Peyer's patch (tissue), 4 donors: ENCODE data around the gene ZNF407. TPM values are rescaled to one million over a fixed set of nuclear protein-coding genes. Genes with fewer than 3 reads are reported as not detected.

Experiments
- DNase-seq, 3 donors: peaks; one replicate each; pipeline ENCODE4 v3.0.0-alpha.2; 2017 to 2019
- H3K27ac ChIP-seq, 4 donors: fragments of 200-600 bp; sonication (generic); one replicate each; pipeline ENCODE4 v1.5.1; 2016 to 2019
- H3K27me3 ChIP-seq, 2 donors: fragments of 200-600 bp; sonication (generic); one replicate each; pipeline ENCODE4 v1.5.1; 2019
- H3K36me3 ChIP-seq, 3 donors: fragments of 200-600 bp; sonication (generic); one replicate each; pipeline ENCODE4 v1.5.1; 2016 to 2019
- H3K4me1 ChIP-seq, 4 donors: fragments of 200-600 bp; sonication (generic); one replicate each; pipeline ENCODE4 v1.5.1; 2016 to 2019
- H3K4me3 ChIP-seq, 4 donors: fragments of 200-600 bp; sonication (generic); 1 replicate in 3 of 4; 2 replicates in 1 of 4; pipeline ENCODE4 v1.5.1; 2016 to 2019; ENCODE audit warnings: mild to moderate bottlenecking in 1 of 4
- H3K9me3 ChIP-seq, 4 donors: fragments of 200-600 bp; sonication (generic); one replicate each; pipeline ENCODE4 v1.5.1; 2016 to 2019; ENCODE audit warnings: mild to moderate bottlenecking in 1 of 4
- CTCF ChIP-seq, 6 experiments: fragments of 450-650 bp in 4 of 6; fragments of 200-600 bp in 2 of 6; sonication (generic) in 1 of 6; IDR thresholded peaks; one replicate each; pipeline ENCODE4 v1.5.1; 2017 to 2019; ENCODE audit warnings: antibody characterized with exemption in 6 of 6, mild to moderate bottlenecking in 3 of 6, moderate library complexity in 1 of 6
- POLR2A ChIP-seq, 2 donors: fragments of 450-650 bp; IDR thresholded peaks; one replicate each; pipeline ENCODE4 v1.5.1; 2017; ENCODE audit warnings: antibody characterized with exemption in 2 of 2, mild to moderate bottlenecking in 2 of 2, moderate library complexity in 2 of 2
- total RNA-seq, 4 donors: library from RNA; depleted of rRNA; stranded (reverse); fragments of >200 nt; gene quantifications; one replicate each; pipeline ENCODE4 v1.1.0, GENCODE V29; 2016

ZNF407 gene
- total RNA-seq, 4 donors from 2014 or later: 24.0 to 54.5 (median 32.3) TPM

GRCh38 chr18:75035928-75036327, 438.3 kb downstream of the ZNF407 start:
- H3K4me3 ChIP-seq: no peak overlapping the region
- TF ChIP-seq POLR2A (IDR thresholded peaks at IDR 0.05) (no peak), CTCF (IDR thresholded peaks at IDR 0.05) (no peak)
- H3K27ac ChIP-seq: no peak overlapping the region
- H3K4me1 ChIP-seq: no peaks in the 10 kb centered on the region
- no peaks in the 10 kb centered on the region for H3K27me3 ChIP-seq
- H3K36me3 ChIP-seq: no peaks in the 10 kb centered on the region
- no peak for DNase-seq
- no peaks in the 10 kb centered on the region for H3K9me3 ChIP-seq

GRCh38 chr18:75036917-75037688, 439.4 kb downstream of the ZNF407 start:
- no peak overlapping the region for H3K27ac ChIP-seq
- no peaks in the 10 kb centered on the region for H3K36me3 ChIP-seq
- no peak for DNase-seq
- no peak for TF ChIP-seq POLR2A (IDR thresholded peaks at IDR 0.05)
- H3K9me3 ChIP-seq: no peaks in the 10 kb centered on the region
- H3K4me1 ChIP-seq: no peaks in the 10 kb centered on the region
- no peak overlapping the region for H3K4me3 ChIP-seq
- H3K27me3 ChIP-seq: no peaks in the 10 kb centered on the region

GRCh38 chr18:75037689-75037955, 440.0 kb downstream of the ZNF407 start:
- no peak for DNase-seq
- H3K27ac ChIP-seq: no peak overlapping the region
- TF ChIP-seq CTCF (IDR thresholded peaks at IDR 0.05): no peak
- no peak for TF ChIP-seq POLR2A (IDR thresholded peaks at IDR 0.05)
- H3K27me3 ChIP-seq: no peaks in the 10 kb centered on the region
- no peaks in the 10 kb centered on the region for H3K4me1 ChIP-seq
- no peaks in the 10 kb centered on the region for H3K36me3 ChIP-seq
- H3K4me3 ChIP-seq: no peak overlapping the region
- no peaks in the 10 kb centered on the region for H3K9me3 ChIP-seq

GRCh38 chr18:75041586-75041985, 443.9 kb downstream of the ZNF407 start:
- no peaks in the 10 kb centered on the region for H3K36me3 ChIP-seq
- H3K27ac ChIP-seq: no peak overlapping the region
- no peak overlapping the region for H3K4me3 ChIP-seq
- H3K27me3 ChIP-seq: no peaks in the 10 kb centered on the region
- no peaks in the 10 kb centered on the region for H3K4me1 ChIP-seq
- no peak for TF ChIP-seq POLR2A (IDR thresholded peaks at IDR 0.05)
- peak in 4 of 6 experiments; percentile 13 to 43 (median 42) for TF ChIP-seq CTCF (IDR thresholded peaks at IDR 0.05)
- no peak for DNase-seq
- H3K9me3 ChIP-seq: no peaks in the 10 kb centered on the region

GRCh38 chr18:75043478-75043877, 445.8 kb downstream of the ZNF407 start:
- TF ChIP-seq CTCF (IDR thresholded peaks at IDR 0.05) (no peak), POLR2A (IDR thresholded peaks at IDR 0.05) (no peak)
- Histone ChIP-seq H3K4me1 (no peaks in the 10 kb centered on the region), H3K4me3 (no peak overlapping the region), H3K27me3 (no peaks in the 10 kb centered on the region), H3K27ac (no peak overlapping the region), H3K9me3 (no peaks in the 10 kb centered on the region), H3K36me3 (no peaks in the 10 kb centered on the region)
- DNase-seq: no peak

- no peaks in the 10 kb centered on the region for H3K9me3 ChIP-seq
- no peak for DNase-seq
- H3K27me3 ChIP-seq: no peaks in the 10 kb centered on the region
- no peaks in the 10 kb centered on the region for H3K36me3 ChIP-seq
- no peaks in the 10 kb centered on the region for H3K4me1 ChIP-seq
- no peak overlapping the region for H3K4me3 ChIP-seq
- TF ChIP-seq CTCF (IDR thresholded peaks at IDR 0.05) (no peak), POLR2A (IDR thresholded peaks at IDR 0.05) (no peak)
- H3K27ac ChIP-seq: no peak overlapping the region
These were observed 446.6 kb downstream of the ZNF407 start for GRCh38 chr18:75044296-75044695.
